Stimulated activated naive B cell treated with anti-CD40 and anti-IgM and Interleukin-4, amounts not matched to agents 10 μg/mL and 1 μg/mL and 100 μg/mL, for 72 hours (primary cell): ENCODE data around the gene CDK6.

Source experiments
- ATAC-seq, 2 donors: fragments of 150-1000 bp; cut with Tn5 transposase; replicated peaks; 2 replicates each; pipeline ENCODE4 v1.10.0; 2021; ENCODE audit warnings: moderate library complexity in 1 of 2
- DNase-seq: peaks from one replicate; pipeline ENCODE4 v3.0.0; 2021
- H3K27ac Mint-ChIP-seq: one replicate; pipeline ENCODE4 v1.8.0; 2022; ENCODE audit warnings: mild to moderate bottlenecking, mixed read lengths
- H3K27me3 Mint-ChIP-seq, 2 donors: one replicate each; pipeline ENCODE4 v1.8.0; 2022; ENCODE audit warnings: mixed read lengths in 2 of 2
- H3K36me3 Mint-ChIP-seq, 2 donors: one replicate each; pipeline ENCODE4 v1.8.0; 2022; ENCODE audit warnings: mixed read lengths in 2 of 2, mild to moderate bottlenecking in 1 of 2
- H3K4me1 Mint-ChIP-seq, 2 donors: one replicate each; pipeline ENCODE4 v1.8.0; 2022; ENCODE audit warnings: mixed read lengths in 2 of 2, mild to moderate bottlenecking in 1 of 2
- H3K4me3 Mint-ChIP-seq, 2 donors: one replicate each; pipeline ENCODE4 v1.8.0; 2022; ENCODE audit warnings: mild to moderate bottlenecking in 2 of 2, mixed read lengths in 2 of 2, moderate library complexity in 1 of 2
- H3K9me3 Mint-ChIP-seq, 2 donors: one replicate each; pipeline ENCODE4 v1.8.0; 2022; ENCODE audit warnings: mixed read lengths in 2 of 2, mild to moderate bottlenecking in 1 of 2

Gene CDK6

GRCh38 chr7:92697012-92697411, 139.4 kb downstream of the CDK6 start:
- DNase-seq (no peak), ATAC-seq (no peak)
- peaks cover 7 to 14% of the 10 kb centered on the region in 2 donors for H3K4me1 Mint-ChIP-seq
- no peaks in the 10 kb centered on the region for H3K9me3 Mint-ChIP-seq
- H3K36me3 Mint-ChIP-seq, result peaks cover 4 to 8% of the 10 kb centered on the region in 2 donors
- H3K27ac Mint-ChIP-seq, result no peak overlapping the region
- H3K27me3 Mint-ChIP-seq, result no peaks in the 10 kb centered on the region
- no peak overlapping the region for H3K4me3 Mint-ChIP-seq

GRCh38 chr7:92696584-92696983, 139.8 kb downstream of the CDK6 start:
- Mint-ChIP-seq H3K27ac (no peak overlapping the region), H3K9me3 (no peaks in the 10 kb centered on the region), H3K36me3 (peaks cover 4 to 8% of the 10 kb centered on the region in 2 donors), H3K4me3 (no peak overlapping the region), H3K4me1 (peaks cover 7 to 14% of the 10 kb centered on the region in 2 donors), H3K27me3 (no peaks in the 10 kb centered on the region)
- DNase-seq, result no peak
- ATAC-seq, result no peak

GRCh38 chr7:92695308-92696261, 140.8 kb downstream of the CDK6 start:
- H3K36me3 Mint-ChIP-seq, result peaks cover 4 to 5% of the 10 kb centered on the region in 2 donors
- peak overlapping the region; percentile 37 to 65 for H3K4me3 Mint-ChIP-seq
- peak in 1 of 2 donors; percentile 33 for ATAC-seq
- DNase-seq, result no peak
- H3K27me3 Mint-ChIP-seq, result no peaks in the 10 kb centered on the region
- no peak overlapping the region for H3K27ac Mint-ChIP-seq
- H3K9me3 Mint-ChIP-seq, result no peaks in the 10 kb centered on the region
- peaks cover 7 to 14% of the 10 kb centered on the region in 2 donors for H3K4me1 Mint-ChIP-seq

- ATAC-seq (no peak), DNase-seq (no peak)
- Mint-ChIP-seq H3K27me3 (no peaks in the 10 kb centered on the region), H3K27ac (no peak overlapping the region), H3K36me3 (peaks cover 0 to 4% of the 10 kb centered on the region in 2 donors), H3K4me3 (no peak overlapping the region), H3K9me3 (no peaks in the 10 kb centered on the region), H3K4me1 (peaks cover 3 to 16% of the 10 kb centered on the region in 2 donors)
Measured at GRCh38 chr7:92694211-92694610, 142.2 kb downstream of the CDK6 start.

GRCh38 chr7:92693519-92693918, 142.9 kb downstream of the CDK6 start:
- no peak overlapping the region for H3K4me3 Mint-ChIP-seq

GRCh38 chr7:92691578-92691977, 144.8 kb downstream of the CDK6 start:
- Mint-ChIP-seq H3K27ac (no peak overlapping the region), H3K4me1 (peaks cover 3 to 21% of the 10 kb centered on the region in 2 donors)
- ATAC-seq, result peak; percentile 84 to 88

More at GRCh38 chr7:92693519-92693918, 142.9 kb downstream of the CDK6 start:
- no peaks in the 10 kb centered on the region for H3K27me3 Mint-ChIP-seq
- peaks cover 3 to 21% of the 10 kb centered on the region in 2 donors for H3K4me1 Mint-ChIP-seq
- no peaks in the 10 kb centered on the region for H3K9me3 Mint-ChIP-seq
- DNase-seq (no peak), ATAC-seq (no peak)
- H3K27ac Mint-ChIP-seq, result no peak overlapping the region
- H3K36me3 Mint-ChIP-seq, result peaks cover 0 to 6% of the 10 kb centered on the region in 2 donors

GRCh38 chr7:92685136-92686042, 151.0 kb downstream of the CDK6 start:
- H3K9me3 Mint-ChIP-seq, result no peaks in the 10 kb centered on the region
- ATAC-seq (no peak), DNase-seq (no peak)
- H3K4me1 Mint-ChIP-seq, result peaks cover 1 to 11% of the 10 kb centered on the region in 2 donors
- no peaks in the 10 kb centered on the region for H3K27me3 Mint-ChIP-seq
- no peak overlapping the region for H3K27ac Mint-ChIP-seq
- H3K36me3 Mint-ChIP-seq, result peaks cover 5 to 17% of the 10 kb centered on the region in 2 donors
- no peak overlapping the region for H3K4me3 Mint-ChIP-seq

More at GRCh38 chr7:92691578-92691977, 144.8 kb downstream of the CDK6 start:
- peak; percentile 6 for DNase-seq
- Mint-ChIP-seq H3K36me3 (peaks cover 5 to 9% of the 10 kb centered on the region in 2 donors), H3K9me3 (no peaks in the 10 kb centered on the region), H3K27me3 (no peaks in the 10 kb centered on the region), H3K4me3 (no peak overlapping the region)

- peaks cover 5 to 17% of the 10 kb centered on the region in 2 donors for H3K36me3 Mint-ChIP-seq
Measured at GRCh38 chr7:92684274-92684673, 152.1 kb downstream of the CDK6 start.

GRCh38 chr7:92682903-92683539, 153.4 kb downstream of the CDK6 start:
- no peaks in the 10 kb centered on the region for H3K9me3 Mint-ChIP-seq
- DNase-seq (no peak), ATAC-seq (no peak)
- H3K36me3 Mint-ChIP-seq, result peaks cover 3 to 24% of the 10 kb centered on the region in 2 donors
- H3K4me1 Mint-ChIP-seq, result peaks cover 5 to 9% of the 10 kb centered on the region in 2 donors
- H3K27ac Mint-ChIP-seq, result no peak overlapping the region
- H3K27me3 Mint-ChIP-seq, result no peaks in the 10 kb centered on the region
- H3K4me3 Mint-ChIP-seq, result no peak overlapping the region

More at GRCh38 chr7:92684274-92684673, 152.1 kb downstream of the CDK6 start:
- Mint-ChIP-seq H3K27me3 (no peaks in the 10 kb centered on the region), H3K4me1 (peaks cover 1 to 10% of the 10 kb centered on the region in 2 donors), H3K27ac (no peak overlapping the region), H3K9me3 (no peaks in the 10 kb centered on the region), H3K4me3 (no peak overlapping the region)
- DNase-seq (no peak), ATAC-seq (no peak)

GRCh38 chr7:92682330-92682729, 154.0 kb downstream of the CDK6 start:
- H3K36me3 Mint-ChIP-seq, result peaks cover 3 to 24% of the 10 kb centered on the region in 2 donors
- peaks cover 5 to 9% of the 10 kb centered on the region in 2 donors for H3K4me1 Mint-ChIP-seq
- no peaks in the 10 kb centered on the region for H3K27me3 Mint-ChIP-seq

GRCh38 chr7:92681633-92682032, 154.7 kb downstream of the CDK6 start:
- DNase-seq, result no peak
- Mint-ChIP-seq H3K4me3 (no peak overlapping the region), H3K27ac (no peak overlapping the region), H3K36me3 (peaks cover 0 to 20% of the 10 kb centered on the region in 2 donors), H3K27me3 (no peaks in the 10 kb centered on the region), H3K4me1 (peaks cover 5 to 9% of the 10 kb centered on the region in 2 donors), H3K9me3 (no peaks in the 10 kb centered on the region)
- ATAC-seq, result no peak

More at GRCh38 chr7:92682330-92682729, 154.0 kb downstream of the CDK6 start:
- ATAC-seq (no peak), DNase-seq (no peak)
- no peak overlapping the region for H3K4me3 Mint-ChIP-seq
- no peak overlapping the region for H3K27ac Mint-ChIP-seq
- no peaks in the 10 kb centered on the region for H3K9me3 Mint-ChIP-seq

GRCh38 chr7:92680442-92680841, 155.9 kb downstream of the CDK6 start:
- no peaks in the 10 kb centered on the region for H3K27me3 Mint-ChIP-seq
- ATAC-seq (no peak), DNase-seq (no peak)
- H3K9me3 Mint-ChIP-seq, result no peaks in the 10 kb centered on the region
- H3K27ac Mint-ChIP-seq, result no peak overlapping the region
- peaks cover 5 to 11% of the 10 kb centered on the region in 2 donors for H3K4me1 Mint-ChIP-seq
- H3K4me3 Mint-ChIP-seq, result no peak overlapping the region
- H3K36me3 Mint-ChIP-seq, result peaks cover 0 to 20% of the 10 kb centered on the region in 2 donors

GRCh38 chr7:92678291-92678920, 158.0 kb downstream of the CDK6 start:
- H3K4me1 Mint-ChIP-seq, result peaks cover 8 to 21% of the 10 kb centered on the region in 2 donors
- no peak overlapping the region for H3K27ac Mint-ChIP-seq

More at GRCh38 chr7:92678291-92678920, 158.0 kb downstream of the CDK6 start:
- DNase-seq (no peak), ATAC-seq (no peak)
- no peaks in the 10 kb centered on the region for H3K27me3 Mint-ChIP-seq
- peaks cover 0 to 3% of the 10 kb centered on the region in 2 donors for H3K9me3 Mint-ChIP-seq
- H3K4me3 Mint-ChIP-seq, result no peak overlapping the region
- peaks cover 3 to 24% of the 10 kb centered on the region in 2 donors for H3K36me3 Mint-ChIP-seq
